GM12878 (cell line): Measurements from ENCODE around the gene SEMA4D. TPM values are rescaled to one million over a fixed set of nuclear protein-coding genes. Genes with fewer than 3 reads are reported as not detected.

Experiments
- ATAC-seq: fragments of 200-7000 bp; cut with Tn5 transposase; 3 replicates; pipeline ENCODE4 v1.9.1; 2020; ENCODE audit warnings: mild to moderate bottlenecking, moderate library complexity
- BruUV-seq: library from RNA; stranded (reverse); fragments of 400-500 nt; replicated peaks from 2 replicates; lab custom pipeline; 2021; lab: Mats Ljungman, UMichigan
- CTCF ChIA-PET: fragments of 300-600 bp; sonication (Branson Sonifier 250); formaldehyde crosslinking; extraction: SDS; loops from one replicate; lab custom pipeline; 2021; ENCODE audit warnings: inconsistent platforms; lab: Yijun Ruan, JAX
- POLR2A ChIA-PET: fragments of 350-600 bp; formaldehyde crosslinking; extraction: SDS; loops from one replicate; lab custom pipeline; 2021; ENCODE audit warnings: inconsistent platforms; lab: Charles Lee
- RAD21 ChIA-PET: fragments of 300-600 bp; sonication (Branson Sonifier 250); formaldehyde crosslinking; loops from one replicate; lab custom pipeline; 2023; ENCODE audit warnings: antibody characterized with exemption; ENCODE audit not compliant: unreplicated experiment; lab: Charles Lee
- SMC1A ChIA-PET: fragments of 300-600 bp; sonication (Branson Sonifier 250); formaldehyde crosslinking; loops from one replicate; lab custom pipeline; 2023; ENCODE audit not compliant: unreplicated experiment, uncharacterized antibody; lab: Charles Lee
- DNase-seq: peaks from one replicate; pipeline ENCODE4 v3.0.0-alpha.2; 2011; ENCODE audit warnings: low read depth, low spot score
- FAIRE-seq: peaks from 3 replicates; lab custom pipeline; 2011; peaks lifted over from hg19 to GRCh38; lab: Jason Lieb, UNC
- H2AFZ ChIP-seq: 2 replicates; pipeline ENCODE4 v1.6.0; 2011; ENCODE audit warnings: low read depth, low read length, control low read depth; ENCODE audit not compliant: control insufficient read depth
- H3K27ac ChIP-seq: 2 replicates; pipeline ENCODE4 v1.5.1; 2011; ENCODE audit warnings: control low read depth; ENCODE audit not compliant: control insufficient read depth, insufficient read depth
- H3K27me3 ChIP-seq, 2 experiments: replicated peaks in 1 of 2; 2 replicates each; pipeline versions ENCODE4 v1.6.0 to v1.6.1; 2011; ENCODE audit warnings: low read length in 1 of 2; ENCODE audit not compliant: control insufficient read depth in 2 of 2, insufficient read depth in 2 of 2
- H3K36me3 ChIP-seq, 2 experiments: 2 replicates each; pipeline ENCODE4 v1.5.1; 2011; ENCODE audit warnings: low read length in 1 of 2; ENCODE audit not compliant: control insufficient read depth in 2 of 2, insufficient read depth in 2 of 2
- H3K4me1 ChIP-seq: 2 replicates; pipeline ENCODE4 v1.6.1; 2011; ENCODE audit warnings: mild to moderate bottlenecking, low read length, moderate library complexity, mixed read lengths; ENCODE audit not compliant: control insufficient read depth, insufficient read depth
- H3K4me2 ChIP-seq: 2 replicates; pipeline ENCODE4 v1.6.0; 2011; ENCODE audit warnings: control low read depth; ENCODE audit not compliant: control insufficient read depth, insufficient read depth
- H3K4me3 ChIP-seq: fragments of 200-600 bp; sonication (generic); 2 replicates; pipeline ENCODE4 v1.5.1; 2016
- H3K79me2 ChIP-seq: 2 replicates; pipeline ENCODE4 v1.6.0; 2011; ENCODE audit warnings: low read length; ENCODE audit not compliant: control insufficient read depth, insufficient read depth
- H3K9ac ChIP-seq: 2 replicates; pipeline ENCODE4 v1.8.0; 2011; ENCODE audit warnings: low read length, control low read depth, mixed read lengths; ENCODE audit not compliant: control insufficient read depth, insufficient read depth
- H3K9me3 ChIP-seq: replicated peaks from 3 replicates; pipeline ENCODE4 v1.5.1; 2011; ENCODE audit warnings: mild to moderate bottlenecking, low read length; ENCODE audit not compliant: control insufficient read depth, insufficient read depth
- H4K20me1 ChIP-seq: 2 replicates; pipeline ENCODE4 v1.6.0; 2011; ENCODE audit not compliant: control insufficient read depth, insufficient read depth
- ASH2L ChIP-seq: fragments of 300-600, 200-600 bp; sonication (generic); IDR thresholded peaks from 2 replicates; pipeline ENCODE4 v1.6.1; 2017; ENCODE audit warnings: low read depth, mild to moderate bottlenecking, borderline replicate concordance
- BACH1 ChIP-seq: fragments of 450-650 bp; IDR thresholded peaks from 2 replicates; pipeline ENCODE4 v1.6.1; 2017; ENCODE audit warnings: mild to moderate bottlenecking, borderline replicate concordance
- BCL11A ChIP-seq: IDR thresholded peaks from 2 replicates; pipeline ENCODE4 v1.6.1; 2011; ENCODE audit warnings: low read depth, low read length
- CHD4 ChIP-seq: fragments of 200-600 bp; sonication (generic); IDR thresholded peaks from 2 replicates; pipeline ENCODE4 v1.6.1; 2016; ENCODE audit warnings: mild to moderate bottlenecking
- CREM ChIP-seq: IDR thresholded peaks from 2 replicates; pipeline ENCODE4 v1.6.1; 2014; ENCODE audit warnings: antibody characterized with exemption, low read depth
- FOS ChIP-seq: IDR thresholded peaks from 3 replicates; pipeline ENCODE4 v1.6.1; 2011; ENCODE audit warnings: borderline replicate concordance; ENCODE audit not compliant: insufficient read length; ENCODE audit errors: extremely low read depth
- FOXK2 ChIP-seq: fragments of 450-650 bp; IDR thresholded peaks from 2 replicates; pipeline ENCODE4 v1.6.1; 2017; ENCODE audit warnings: mild to moderate bottlenecking, moderate library complexity
- GABPA ChIP-seq: IDR thresholded peaks from 2 replicates; pipeline ENCODE4 v1.6.1; 2014; ENCODE audit warnings: antibody characterized with exemption, low read depth, mild to moderate bottlenecking, inconsistent platforms
- IRF4 ChIP-seq: IDR thresholded peaks from 2 replicates; pipeline ENCODE4 v1.6.1; 2011; ENCODE audit warnings: low read depth, low read length
- NR2C1 ChIP-seq: fragments of 450-650 bp; IDR thresholded peaks from 2 replicates; pipeline ENCODE4 v1.6.1; 2017; ENCODE audit warnings: antibody characterized with exemption, mild to moderate bottlenecking, moderate library complexity
- PAX8 ChIP-seq: fragments of 450-650 bp; IDR thresholded peaks from 2 replicates; pipeline ENCODE4 v1.6.1; 2017; ENCODE audit warnings: mild to moderate bottlenecking, moderate library complexity
- SMAD5 ChIP-seq: IDR thresholded peaks from 2 replicates; pipeline ENCODE4 v1.6.1; 2016; ENCODE audit warnings: antibody characterized with exemption, low read depth
- SREBF1 ChIP-seq: IDR thresholded peaks from 2 replicates; pipeline ENCODE4 v1.6.1; 2012; ENCODE audit warnings: mild to moderate bottlenecking, low read length
- YBX1 ChIP-seq: fragments of 450-650 bp; IDR thresholded peaks from 2 replicates; pipeline ENCODE4 v1.6.1; 2016; ENCODE audit warnings: antibody characterized with exemption
- ZNF274 ChIP-seq: IDR thresholded peaks from one replicate; pipeline ENCODE4 v1.8.0; 2011; ENCODE audit not compliant: insufficient read length, insufficient read depth
- WGBS: methylation state at CpG from one replicate; pipeline ENCODE4 v1.1.6; 2016; ENCODE audit warnings: low lambda C conversion rate; ENCODE audit not compliant: insufficient replicate concordance, insufficient coverage; ENCODE audit errors: missing lambda C conversion rate; 5-methylcytosine and 5-hydroxymethylcytosine counted together
- in situ Hi-C: fragments of 300-500 bp; cut with MboI; formaldehyde crosslinking; loops from 9 replicates; pipeline ENCODE4 v1.14.3; 2018; ENCODE audit warnings: mixed read lengths
- intact Hi-C: fragments of 100-400 bp; cut with micrococcal nuclease; formaldehyde crosslinking; loops from one replicate; pipeline ENCODE4 v1.14.2; 2022; ENCODE audit not compliant: unreplicated experiment
- polyA plus RNA-seq, 11 experiments: library from polyadenylated mRNA; depleted of rRNA in 4 of 11; unstranded in 6 of 11; stranded (reverse) in 5 of 11; fragments of >200 nt; fragmentation: Nextera tagmentation in 4 of 11; fragmentation: Illumina TruSeq in 1 of 11; extraction: Ambion mirVana in 4 of 11; extraction: Trizol in 1 of 11; gene quantifications; 1 replicate in 1 of 11; 2 replicates in 10 of 11; pipeline versions ENCODE4 v1.2.1 to v1.2.3, GENCODE V29; 2011 to 2016; ENCODE audit warnings: inconsistent platforms in 2 of 11, missing spikeins in 2 of 11, low read depth in 1 of 11
- total RNA-seq, 4 experiments: library from RNA; depleted of rRNA in 3 of 4; stranded (reverse); fragments of >200 nt in 3 of 4; fragmentation: Illumina TruSeq in 1 of 4; extraction: Trizol in 1 of 4; gene quantifications; 2 replicates each; pipeline versions ENCODE4 v1.2.1 to v1.2.3, GENCODE V29; 2013 to 2021
- TF ChIP-seq, protein P1 (sequence below): IDR thresholded peaks from 2 replicates; pipeline ENCODE4 v1.6.1; 2012; ENCODE audit warnings: low read depth, low read length, improper control_type of control experiment
- TF ChIP-seq, protein P2 (sequence below): IDR thresholded peaks from 2 replicates; pipeline ENCODE4 v1.6.1; 2011; ENCODE audit warnings: low read depth, low read length, improper control_type of control experiment, borderline replicate concordance
- TF ChIP-seq, protein P3 (sequence below): fragments of 450-650 bp; IDR thresholded peaks from 2 replicates; pipeline ENCODE4 v1.6.1; 2017; ENCODE audit warnings: mild to moderate bottlenecking, low read depth, inconsistent platforms; ENCODE audit not compliant: poor library complexity, severe bottlenecking
- TF ChIP-seq, protein P4 (sequence below): fragments of 450-650 bp; conservative IDR thresholded peaks from 2 replicates; pipeline ENCODE4 v1.6.1; 2017; ENCODE audit warnings: mild to moderate bottlenecking, moderate library complexity

The SEMA4D gene
- total and polyA plus RNA-seq, 10 of the 15 experiments (the other 5 are each of a cell fraction or from before 2014, with no cell fraction given) = 15.1 to 136 (median 39.6) TPM

DNA sequence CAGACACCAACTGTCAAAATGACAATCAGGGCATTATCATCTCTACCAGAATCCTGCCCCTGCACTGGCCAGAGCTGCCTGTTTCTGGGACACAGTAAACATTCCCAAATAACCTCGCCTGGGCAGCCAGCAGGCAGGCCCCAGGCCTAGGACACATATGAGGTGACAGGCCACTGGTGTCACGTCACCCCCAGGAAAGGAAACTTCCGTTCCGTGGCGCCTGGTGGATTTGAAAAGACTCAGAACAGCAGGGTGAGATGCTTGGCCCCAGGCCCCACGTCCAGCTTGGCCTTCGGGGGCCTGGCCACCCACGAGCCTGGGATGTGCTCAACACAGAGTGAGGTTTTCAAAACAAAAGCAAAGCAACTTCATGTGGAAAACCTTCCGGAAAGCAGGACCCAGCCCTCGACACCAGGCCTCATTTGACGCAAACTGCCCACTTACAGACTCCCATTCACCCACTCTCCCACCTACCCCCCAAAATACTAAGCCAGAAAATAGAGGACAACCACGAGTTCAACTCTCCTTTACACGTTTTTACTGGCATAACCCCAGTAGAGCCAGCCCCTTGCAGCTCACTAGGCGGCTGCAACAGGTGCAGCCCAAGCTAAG lies 1.2 kb downstream of the SEMA4D start:
- ATAC-seq = peak; percentile 22
- H3K9ac ChIP-seq = peak overlapping the region; percentile 71
- peaks cover 64% of the 10 kb centered on the region for H3K79me2 ChIP-seq
- no peaks in the 10 kb centered on the region for H3K27me3 ChIP-seq
- peak overlapping the region; percentile 63 for H3K27ac ChIP-seq
- BruUV-seq = no TSS peak
- peak overlapping the region; percentile 74 for H3K4me2 ChIP-seq
- H3K36me3 ChIP-seq = 0 out of 4 replicates have a peak, but pooled peaks cover 0 to 5% of the 10 kb centered on the region in 2 experiments
- H3K4me3 ChIP-seq = peak overlapping the region; percentile 99
- peaks cover 48% of the 10 kb centered on the region for H3K4me1 ChIP-seq
- POLR2A ChIA-PET = interaction anchor here (0.6 to 1.1 kb wide), 3 partner anchors 30 to 185 kb away, joined by 3 read pairs; no protein-coding TSS in a partner anchor
- intact Hi-C loops (loop anchor here (5.0 to 10.0 kb wide), 2 partner anchors 34 to 182 kb away; partner anchors contain the start of genes CKS2 and SECISBP2), in situ Hi-C loops (no loop called here)
- CTCF ChIA-PET = interaction anchor here (1.4 to 2.0 kb wide), 2 partner anchors 52 to 67 kb away, joined by 7 to 12 read pairs; no protein-coding TSS in a partner anchor
- no peaks in the 10 kb centered on the region for H3K9me3 ChIP-seq
- SMC1A ChIA-PET = interaction anchor here (0.9 to 1.2 kb wide), 8 partner anchors 12 to 68 kb away, joined by 3 to 7 read pairs (median 4); no protein-coding TSS in a partner anchor
- RAD21 ChIA-PET = interaction anchor here (0.8 to 1.2 kb wide), 3 partner anchors 34 to 68 kb away, joined by 3 to 7 read pairs (median 3); no protein-coding TSS in a partner anchor
- FAIRE-seq = no peak
- peaks cover 6% of the 10 kb centered on the region; the same call in 1 of the 2 replicates for H4K20me1 ChIP-seq
- DNase-seq = no peak
- WGBS = 1% methylated on average over 14 of the region's 14 CpGs
- no peak overlapping the region for H2AFZ ChIP-seq
- no peak for TF ChIP-seq IRF4
- TF ChIP-seq SMAD5 = no peak
- TF ChIP-seq SREBF1 = no peak
- TF ChIP-seq, protein P1, sequence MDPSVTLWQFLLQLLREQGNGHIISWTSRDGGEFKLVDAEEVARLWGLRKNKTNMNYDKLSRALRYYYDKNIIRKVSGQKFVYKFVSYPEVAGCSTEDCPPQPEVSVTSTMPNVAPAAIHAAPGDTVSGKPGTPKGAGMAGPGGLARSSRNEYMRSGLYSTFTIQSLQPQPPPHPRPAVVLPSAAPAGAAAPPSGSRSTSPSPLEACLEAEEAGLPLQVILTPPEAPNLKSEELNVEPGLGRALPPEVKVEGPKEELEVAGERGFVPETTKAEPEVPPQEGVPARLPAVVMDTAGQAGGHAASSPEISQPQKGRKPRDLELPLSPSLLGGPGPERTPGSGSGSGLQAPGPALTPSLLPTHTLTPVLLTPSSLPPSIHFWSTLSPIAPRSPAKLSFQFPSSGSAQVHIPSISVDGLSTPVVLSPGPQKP = peak; percentile 43; the same call in 1 of the 2 replicates
- TF ChIP-seq ASH2L = no peak
- TF ChIP-seq CREM = peak; percentile 38; the same call in 1 of the 2 replicates
- no peak for TF ChIP-seq YBX1
- TF ChIP-seq FOS = no peak
- no peak for TF ChIP-seq PAX8
- TF ChIP-seq, protein P2, sequence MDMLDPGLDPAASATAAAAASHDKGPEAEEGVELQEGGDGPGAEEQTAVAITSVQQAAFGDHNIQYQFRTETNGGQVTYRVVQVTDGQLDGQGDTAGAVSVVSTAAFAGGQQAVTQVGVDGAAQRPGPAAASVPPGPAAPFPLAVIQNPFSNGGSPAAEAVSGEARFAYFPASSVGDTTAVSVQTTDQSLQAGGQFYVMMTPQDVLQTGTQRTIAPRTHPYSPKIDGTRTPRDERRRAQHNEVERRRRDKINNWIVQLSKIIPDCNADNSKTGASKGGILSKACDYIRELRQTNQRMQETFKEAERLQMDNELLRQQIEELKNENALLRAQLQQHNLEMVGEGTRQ = no peak
- TF ChIP-seq NR2C1 = no peak
- no peak for TF ChIP-seq ZNF274
- no peak for TF ChIP-seq CHD4
- TF ChIP-seq, protein P3, sequence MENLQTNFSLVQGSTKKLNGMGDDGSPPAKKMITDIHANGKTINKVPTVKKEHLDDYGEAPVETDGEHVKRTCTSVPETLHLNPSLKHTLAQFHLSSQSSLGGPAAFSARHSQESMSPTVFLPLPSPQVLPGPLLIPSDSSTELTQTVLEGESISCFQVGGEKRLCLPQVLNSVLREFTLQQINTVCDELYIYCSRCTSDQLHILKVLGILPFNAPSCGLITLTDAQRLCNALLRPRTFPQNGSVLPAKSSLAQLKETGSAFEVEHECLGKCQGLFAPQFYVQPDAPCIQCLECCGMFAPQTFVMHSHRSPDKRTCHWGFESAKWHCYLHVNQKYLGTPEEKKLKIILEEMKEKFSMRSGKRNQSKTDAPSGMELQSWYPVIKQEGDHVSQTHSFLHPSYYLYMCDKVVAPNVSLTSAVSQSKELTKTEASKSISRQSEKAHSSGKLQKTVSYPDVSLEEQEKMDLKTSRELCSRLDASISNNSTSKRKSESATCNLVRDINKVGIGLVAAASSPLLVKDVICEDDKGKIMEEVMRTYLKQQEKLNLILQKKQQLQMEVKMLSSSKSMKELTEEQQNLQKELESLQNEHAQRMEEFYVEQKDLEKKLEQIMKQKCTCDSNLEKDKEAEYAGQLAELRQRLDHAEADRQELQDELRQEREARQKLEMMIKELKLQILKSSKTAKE = no peak
- no peak for TF ChIP-seq BCL11A
- TF ChIP-seq BACH1 = peak; percentile 20; the same call in 1 of the 2 replicates
- no peak for TF ChIP-seq GABPA
- TF ChIP-seq FOXK2 = no peak
- TF ChIP-seq, protein P4, sequence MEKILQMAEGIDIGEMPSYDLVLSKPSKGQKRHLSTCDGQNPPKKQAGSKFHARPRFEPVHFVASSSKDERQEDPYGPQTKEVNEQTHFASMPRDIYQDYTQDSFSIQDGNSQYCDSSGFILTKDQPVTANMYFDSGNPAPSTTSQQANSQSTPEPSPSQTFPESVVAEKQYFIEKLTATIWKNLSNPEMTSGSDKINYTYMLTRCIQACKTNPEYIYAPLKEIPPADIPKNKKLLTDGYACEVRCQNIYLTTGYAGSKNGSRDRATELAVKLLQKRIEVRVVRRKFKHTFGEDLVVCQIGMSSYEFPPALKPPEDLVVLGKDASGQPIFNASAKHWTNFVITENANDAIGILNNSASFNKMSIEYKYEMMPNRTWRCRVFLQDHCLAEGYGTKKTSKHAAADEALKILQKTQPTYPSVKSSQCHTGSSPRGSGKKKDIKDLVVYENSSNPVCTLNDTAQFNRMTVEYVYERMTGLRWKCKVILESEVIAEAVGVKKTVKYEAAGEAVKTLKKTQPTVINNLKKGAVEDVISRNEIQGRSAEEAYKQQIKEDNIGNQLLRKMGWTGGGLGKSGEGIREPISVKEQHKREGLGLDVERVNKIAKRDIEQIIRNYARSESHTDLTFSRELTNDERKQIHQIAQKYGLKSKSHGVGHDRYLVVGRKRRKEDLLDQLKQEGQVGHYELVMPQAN = no peak
